OCI-LY1 (cell line): ENCODE results near the gene EHD1.

Experiments used
- CTCF ChIP-seq: fragments of 200-600 bp; sonication (generic), shearing (Covaris generic); IDR thresholded peaks from 2 replicates; pipeline ENCODE4 v1.5.1; 2017; ENCODE audit warnings: mild to moderate bottlenecking, antibody characterized with exemption, low read length, moderate library complexity, mixed read lengths
- EZH2 ChIP-seq: fragments of 200-600 bp; sonication (generic), shearing (Covaris generic); IDR thresholded peaks from 2 replicates; pipeline ENCODE4 v1.8.0; 2017; ENCODE audit warnings: borderline replicate concordance, mixed run types, mild to moderate bottlenecking, antibody characterized with exemption, low read length, moderate library complexity, mixed read lengths

- TF ChIP-seq CTCF (no peak), EZH2 (no peak)
Measured at GRCh38 chr11:64829536-64830251, 48.7 kb downstream of the EHD1 start.
